AG04450 (cell line): ENCODE measurements around the gene CRHR2. TPM values are rescaled to one million over a fixed set of nuclear protein-coding genes. Genes with fewer than 3 reads are reported as not detected.

ENCODE experiments used
- CTCF ChIA-PET: fragments of 300-600, 350-600 bp; formaldehyde crosslinking; extraction: SDS; loops from one replicate; lab custom pipeline; 2022; ENCODE audit warnings: antibody characterized with exemption, inconsistent platforms; lab: Charles Lee
- POLR2A ChIA-PET: fragments of 350-600 bp; formaldehyde crosslinking; extraction: SDS; loops from one replicate; lab custom pipeline; 2021; ENCODE audit warnings: antibody characterized with exemption, inconsistent platforms; lab: Yijun Ruan, JAX
- DNase-seq: peaks from one replicate; pipeline ENCODE4 v3.0.0-alpha.2; 2011; ENCODE audit warnings: low read depth, low spot score
- H3K27ac ChIP-seq: one replicate; pipeline ENCODE4 v1.5.1; 2012; ENCODE audit warnings: low read depth, low read length, control low read depth
- H3K27me3 ChIP-seq: one replicate; pipeline ENCODE4 v1.6.0; 2012; ENCODE audit warnings: low read length; ENCODE audit not compliant: control insufficient read depth, insufficient read depth
- H3K4me3 ChIP-seq: 2 replicates; pipeline ENCODE4 v1.5.1; 2011; ENCODE audit warnings: mild to moderate bottlenecking, low read depth, low read length, control low read depth
- H3K9me3 ChIP-seq: 2 replicates; pipeline ENCODE4 v1.5.1; 2012; ENCODE audit warnings: low read length; ENCODE audit not compliant: control insufficient read depth, insufficient read depth
- CTCF ChIP-seq: IDR thresholded peaks from 2 replicates; pipeline ENCODE4 v1.5.1; 2011; ENCODE audit warnings: low read depth, low read length, control low read depth, inconsistent platforms
- polyA minus RNA-seq: library from RNA; depleted of rRNA, polyadenylated mRNA; stranded (reverse); fragments of >200 nt; gene quantifications from 2 replicates; pipeline ENCODE4 v1.2.3, GENCODE V29; 2011; rRNA and poly(A)+ RNA removed
- polyA plus RNA-seq: library from polyadenylated mRNA; depleted of rRNA; stranded (reverse); fragments of >200 nt; gene quantifications from 2 replicates; pipeline ENCODE4 v1.2.3, GENCODE V29; 2011; rRNA removed

CRHR2 gene
- polyA plus RNA-seq (not detected in 2 replicates), polyA minus RNA-seq (not detected in 2 replicates)

- Histone ChIP-seq H3K27me3 (peaks cover 78% of the 10 kb centered on the region), H3K4me3 (peak within 1 kb of the TSS; percentile 10; the same call in 1 of the 2 replicates), H3K9me3 (no peaks in the 10 kb centered on the region), H3K27ac (no peak within 1 kb of the TSS)
- ChIA-PET CTCF (interaction anchor here (2.0 kb wide), 1 partner anchor 58 kb away, joined by 7 read pairs; no protein-coding TSS in a partner anchor), POLR2A (interaction anchor here (0.6 kb wide), 1 partner anchor 1674 kb away, joined by 10 read pairs; no protein-coding TSS in a partner anchor)
- peak; percentile 30; the same call in 1 of the 2 replicates for TF ChIP-seq CTCF
- DNase-seq: no peak
Measured at GRCh38 chr7:30682212-30683083, at the start of gene CRHR2. Gene CRHR2 (minus strand): TSS chr7:30682456. CDS start chr7:30682280, 176 bp downstream.

DNA sequence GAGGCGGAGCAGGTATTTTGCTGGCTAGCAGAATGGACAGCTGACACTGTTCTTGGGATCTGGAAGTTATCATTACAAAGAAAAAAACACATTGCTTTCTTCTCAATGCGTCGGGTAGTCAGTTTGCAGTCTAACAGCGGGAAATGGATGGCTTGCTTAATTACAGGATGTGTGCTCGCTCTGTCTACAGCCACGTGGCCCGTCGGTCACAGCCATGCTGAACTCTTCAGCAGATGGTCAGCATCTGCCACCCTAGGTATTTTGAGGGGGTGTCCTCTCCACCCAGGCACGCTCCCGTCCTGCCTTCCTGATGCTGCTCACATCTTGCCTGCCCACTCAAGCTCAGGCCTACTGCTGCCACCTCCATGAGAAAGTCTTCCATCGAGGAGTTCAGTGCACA lies 49.3 kb upstream of the CRHR2 start:
- Histone ChIP-seq H3K27ac (no peak overlapping the region), H3K4me3 (no peak overlapping the region), H3K27me3 (peaks cover 60% of the 10 kb centered on the region), H3K9me3 (no peaks in the 10 kb centered on the region; the same call in 1 of the 2 replicates)
- no peak for DNase-seq
- ChIA-PET POLR2A (no interaction called here), CTCF (interaction anchor here (2.1 kb wide), 1 partner anchor 9 kb away, joined by 10 read pairs; no protein-coding TSS in a partner anchor)
- no peak for TF ChIP-seq CTCF

- CTCF ChIA-PET: interaction anchor here (2.1 kb wide), 1 partner anchor 9 kb away, joined by 10 read pairs; no protein-coding TSS in a partner anchor
- Histone ChIP-seq H3K4me3 (no peak overlapping the region), H3K27ac (no peak overlapping the region), H3K9me3 (no peaks in the 10 kb centered on the region; the same call in 1 of the 2 replicates), H3K27me3 (peaks cover 59% of the 10 kb centered on the region)
- POLR2A ChIA-PET: no interaction called here
- DNase-seq: no peak
- TF ChIP-seq CTCF: no peak
Measured at GRCh38 chr7:30730996-30731395, 48.7 kb upstream of the CRHR2 start.

DNA sequence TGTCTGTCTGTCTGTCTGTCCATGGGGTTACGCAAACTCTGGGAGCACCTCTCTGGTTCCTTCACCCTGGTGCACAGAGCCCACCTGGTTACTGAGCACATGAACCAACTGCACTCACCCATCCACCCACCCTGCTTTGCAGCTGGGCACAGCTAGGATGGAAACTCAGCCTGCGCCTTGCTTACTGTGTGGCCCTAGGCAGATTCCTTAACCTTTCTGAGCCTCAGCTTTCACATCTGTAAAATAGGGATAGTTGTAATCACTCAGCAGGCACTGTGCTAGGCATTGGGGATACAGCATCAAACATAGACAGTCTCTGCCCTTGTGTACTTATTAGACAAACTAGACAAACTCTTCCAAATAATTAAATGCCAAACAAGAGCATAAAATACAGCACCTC lies 47.8 kb upstream of the CRHR2 start:
- Histone ChIP-seq H3K27ac (no peak overlapping the region), H3K4me3 (no peak overlapping the region), H3K27me3 (peaks cover 61% of the 10 kb centered on the region), H3K9me3 (no peaks in the 10 kb centered on the region)
- DNase-seq: no peak
- TF ChIP-seq CTCF: no peak
- POLR2A ChIA-PET: no interaction called here
- CTCF ChIA-PET: interaction anchor here (2.1 kb wide), 1 partner anchor 10 kb away, joined by 10 read pairs; no protein-coding TSS in a partner anchor
